Measurements from ENCODE around the gene VAMP5. TPM values are rescaled to one million over a fixed set of nuclear protein-coding genes. Genes with fewer than 3 reads are reported as not detected.

The VAMP5 gene
- total RNA-seq, 1 donor from 2014 or later = 1.5 TPM

DNA sequence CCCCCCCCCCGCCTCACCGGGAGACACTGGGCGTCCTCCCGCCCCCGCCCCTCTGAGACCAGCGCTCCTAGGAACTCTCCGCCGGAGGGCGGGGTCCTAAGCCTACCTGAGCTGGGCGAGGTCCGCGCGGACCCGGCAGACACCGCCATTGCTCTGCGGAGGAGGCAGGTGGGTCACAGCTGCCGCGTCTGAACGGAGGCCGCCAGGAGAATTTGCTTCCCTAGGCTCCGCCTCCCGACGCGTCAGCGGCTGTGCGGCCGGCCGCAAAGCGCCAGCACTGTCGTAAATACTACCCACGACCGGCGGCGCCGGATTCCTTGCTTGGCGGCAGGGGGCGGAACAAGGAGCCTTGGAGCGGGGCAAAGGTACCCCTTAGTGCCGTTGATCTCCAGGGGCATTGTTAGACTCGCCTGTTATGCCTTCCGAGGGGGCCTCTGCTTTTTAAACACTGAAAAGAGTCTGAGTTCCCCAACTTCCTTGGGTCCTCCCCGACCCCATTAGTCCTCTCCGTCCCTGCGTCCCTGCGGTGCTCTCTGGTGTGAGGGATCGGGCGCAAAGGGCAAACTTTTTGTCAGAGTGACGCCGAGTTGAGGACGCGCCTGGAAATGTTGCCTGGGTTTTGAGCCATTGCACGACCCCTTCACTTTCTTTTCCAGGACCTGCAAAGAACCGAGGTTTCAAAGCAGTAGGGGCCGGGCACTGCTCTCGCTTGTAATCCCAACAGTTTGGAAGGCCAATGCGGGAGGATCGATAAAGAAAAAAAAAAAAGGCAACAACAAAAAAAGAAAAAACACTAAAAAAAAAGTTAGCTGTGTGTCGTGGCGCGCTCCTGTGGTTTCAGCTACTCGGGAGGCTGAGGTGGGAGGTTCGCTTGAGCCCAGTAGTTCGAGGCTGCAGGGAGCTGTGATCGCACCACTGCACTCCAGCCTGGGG lies 22.7 kb upstream of the VAMP5 start, which contains the start of gene GGCX:
GGCX (minus strand) TSS at position 214 of the 933 bp plus-strand sequence; CDS start at position 149, 65 bp downstream.
- Mint-ChIP-seq H3K27me3 (ENCODE audit: low read depth) (no peaks in the 10 kb centered on the region), H3K36me3 (ENCODE audit: low read depth) (no peaks in the 10 kb centered on the region), H3K4me1 (peaks cover 20% of the 10 kb centered on the region), H3K9me3 (no peaks in the 10 kb centered on the region), H3K27ac (ENCODE audit: unreplicated experiment) (peak within 1 kb of the TSS; percentile 100), H3K4me3 (peak within 1 kb of the TSS; percentile 98)
- peak; percentile 88 for DNase-seq (ENCODE audit: low read depth, low spot score)
- TF ChIP-seq, protein P1, sequence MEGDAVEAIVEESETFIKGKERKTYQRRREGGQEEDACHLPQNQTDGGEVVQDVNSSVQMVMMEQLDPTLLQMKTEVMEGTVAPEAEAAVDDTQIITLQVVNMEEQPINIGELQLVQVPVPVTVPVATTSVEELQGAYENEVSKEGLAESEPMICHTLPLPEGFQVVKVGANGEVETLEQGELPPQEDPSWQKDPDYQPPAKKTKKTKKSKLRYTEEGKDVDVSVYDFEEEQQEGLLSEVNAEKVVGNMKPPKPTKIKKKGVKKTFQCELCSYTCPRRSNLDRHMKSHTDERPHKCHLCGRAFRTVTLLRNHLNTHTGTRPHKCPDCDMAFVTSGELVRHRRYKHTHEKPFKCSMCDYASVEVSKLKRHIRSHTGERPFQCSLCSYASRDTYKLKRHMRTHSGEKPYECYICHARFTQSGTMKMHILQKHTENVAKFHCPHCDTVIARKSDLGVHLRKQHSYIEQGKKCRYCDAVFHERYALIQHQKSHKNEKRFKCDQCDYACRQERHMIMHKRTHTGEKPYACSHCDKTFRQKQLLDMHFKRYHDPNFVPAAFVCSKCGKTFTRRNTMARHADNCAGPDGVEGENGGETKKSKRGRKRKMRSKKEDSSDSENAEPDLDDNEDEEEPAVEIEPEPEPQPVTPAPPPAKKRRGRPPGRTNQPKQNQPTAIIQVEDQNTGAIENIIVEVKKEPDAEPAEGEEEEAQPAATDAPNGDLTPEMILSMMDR (conservative IDR thresholded peaks at IDR 0.05) = no peak

DNA sequence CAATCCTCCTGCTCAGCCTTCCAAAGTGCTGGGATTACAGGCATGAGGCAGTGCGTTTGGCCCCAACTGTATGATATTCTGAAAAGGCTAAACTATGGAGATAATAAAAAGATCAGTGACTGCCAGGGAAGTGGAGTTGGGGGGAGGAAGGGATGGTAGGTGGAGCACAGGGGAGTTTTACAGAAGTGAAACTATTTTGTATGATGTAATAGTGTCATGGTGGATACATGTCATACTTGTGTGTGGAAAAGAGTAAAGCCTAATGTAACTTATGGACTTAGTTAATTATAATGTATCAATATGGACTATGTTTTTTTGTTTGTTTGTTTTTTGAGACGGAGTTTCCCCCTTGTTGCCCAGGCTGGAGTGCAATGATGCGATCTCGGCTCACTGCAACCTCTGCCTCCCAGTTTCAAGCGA lies 20.1 kb upstream of the VAMP5 start:
- Mint-ChIP-seq H3K27ac (ENCODE audit: unreplicated experiment) (no peak overlapping the region), H3K4me1 (peaks cover 20% of the 10 kb centered on the region), H3K9me3 (no peaks in the 10 kb centered on the region), H3K4me3 (peak overlapping the region; percentile 70), H3K36me3 (ENCODE audit: low read depth) (no peaks in the 10 kb centered on the region), H3K27me3 (ENCODE audit: low read depth) (no peaks in the 10 kb centered on the region)
- TF ChIP-seq, protein P1 (conservative IDR thresholded peaks at IDR 0.05) = no peak
- DNase-seq (ENCODE audit: low read depth, low spot score) = no peak

DNA sequence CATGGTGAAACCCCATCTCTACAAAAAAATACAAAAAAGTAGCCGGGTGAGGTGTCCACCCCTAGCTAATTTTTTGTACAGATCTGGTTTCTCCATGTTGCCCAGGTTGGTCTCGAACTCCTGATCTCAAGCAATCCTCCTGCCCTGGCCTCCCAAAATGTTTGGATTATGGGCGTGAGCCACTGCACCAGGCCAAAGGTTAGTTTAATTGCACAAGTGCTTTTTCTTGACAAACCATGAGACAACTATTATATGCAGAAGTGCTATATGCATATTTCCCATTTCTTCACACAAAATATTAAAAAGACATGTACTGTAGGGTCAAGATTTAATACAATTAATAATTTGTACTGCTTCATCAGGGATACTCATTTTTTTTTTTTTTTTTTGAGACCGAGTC lies 18.0 kb upstream of the VAMP5 start:
- Mint-ChIP-seq H3K4me3 (no peak overlapping the region), H3K4me1 (peaks cover 6% of the 10 kb centered on the region), H3K36me3 (ENCODE audit: low read depth) (no peaks in the 10 kb centered on the region), H3K9me3 (no peaks in the 10 kb centered on the region), H3K27ac (ENCODE audit: unreplicated experiment) (no peak overlapping the region), H3K27me3 (ENCODE audit: low read depth) (peaks cover 14% of the 10 kb centered on the region)
- TF ChIP-seq, protein P1 (conservative IDR thresholded peaks at IDR 0.05) = no peak
- DNase-seq (ENCODE audit: low read depth, low spot score) = no peak

DNA sequence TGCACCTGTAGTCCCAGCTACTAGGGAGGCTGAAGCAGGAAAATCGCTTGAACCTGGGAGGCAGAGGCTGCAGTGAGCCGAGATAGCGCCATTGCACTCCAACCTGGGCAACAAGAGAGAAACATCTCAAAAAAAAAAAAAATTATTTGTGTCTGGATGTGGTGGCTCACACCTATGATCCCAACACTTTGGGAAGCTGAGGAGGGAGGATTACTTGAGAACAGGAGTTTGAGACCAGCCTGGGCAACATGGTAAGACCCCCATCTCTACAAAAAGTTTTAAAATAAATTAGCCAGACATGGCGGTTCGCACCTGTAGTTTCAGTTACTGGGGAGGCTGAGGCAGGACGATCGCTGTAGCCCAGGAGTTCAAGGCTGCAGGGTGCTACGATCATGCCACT lies 8.5 kb upstream of the VAMP5 start:
- no peaks in the 10 kb centered on the region for H3K36me3 Mint-ChIP-seq (ENCODE audit: low read depth)
- TF ChIP-seq, protein P1 (conservative IDR thresholded peaks at IDR 0.05) = no peak
- H3K4me3 Mint-ChIP-seq = no peak overlapping the region
- DNase-seq (ENCODE audit: low read depth, low spot score) = no peak
- no peak overlapping the region for H3K27ac Mint-ChIP-seq (ENCODE audit: unreplicated experiment)
- no peaks in the 10 kb centered on the region for H3K9me3 Mint-ChIP-seq
- peaks cover 36% of the 10 kb centered on the region for H3K27me3 Mint-ChIP-seq (ENCODE audit: low read depth)
- H3K4me1 Mint-ChIP-seq = peaks cover 26% of the 10 kb centered on the region

DNA sequence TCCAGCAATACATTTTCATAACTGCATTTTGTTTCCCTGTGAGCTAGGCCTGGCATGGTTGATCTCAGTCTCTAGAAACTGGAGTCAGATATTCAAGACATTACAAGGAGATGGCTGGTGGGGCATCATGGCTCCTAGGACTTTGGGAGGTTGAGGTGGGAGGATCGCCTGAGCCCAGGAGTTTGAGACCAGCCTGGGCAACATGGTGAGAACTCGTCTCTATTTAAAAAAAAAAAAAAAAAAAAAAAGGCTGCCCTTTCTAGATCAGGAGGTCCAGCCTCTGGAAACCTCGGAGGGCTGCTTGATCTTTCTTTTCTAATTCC lies 7.2 kb upstream of the VAMP5 start:
- Mint-ChIP-seq H3K27ac (ENCODE audit: unreplicated experiment) (no peak overlapping the region), H3K9me3 (no peaks in the 10 kb centered on the region), H3K36me3 (ENCODE audit: low read depth) (no peaks in the 10 kb centered on the region), H3K27me3 (ENCODE audit: low read depth) (peaks cover 26% of the 10 kb centered on the region), H3K4me3 (no peak overlapping the region), H3K4me1 (peaks cover 30% of the 10 kb centered on the region)
- no peak for DNase-seq (ENCODE audit: low read depth, low spot score)
- TF ChIP-seq, protein P1 (conservative IDR thresholded peaks at IDR 0.05) = no peak
